Anterior cingulate cortex (tissue), 58 donors: Measurements from ENCODE around the gene PUS1.
A peak's percentile ranks its signal among the peaks of the same experiment; 100 is the strongest.

Source experiments
- DNase-seq, 58 donors: peaks; one replicate each; lab custom pipeline; 2025; lab: John Stamatoyannopoulos, UW

The PUS1 gene

GRCh38 chr12:131902332-131903241, 26.5 kb upstream of the PUS1 start:
- no peak for DNase-seq

GRCh38 chr12:131903270-131904255, 25.5 kb upstream of the PUS1 start:
- DNase-seq = no peak

- no peak for DNase-seq
Measured at GRCh38 chr12:131904346-131904745, 24.7 kb upstream of the PUS1 start.

DNA sequence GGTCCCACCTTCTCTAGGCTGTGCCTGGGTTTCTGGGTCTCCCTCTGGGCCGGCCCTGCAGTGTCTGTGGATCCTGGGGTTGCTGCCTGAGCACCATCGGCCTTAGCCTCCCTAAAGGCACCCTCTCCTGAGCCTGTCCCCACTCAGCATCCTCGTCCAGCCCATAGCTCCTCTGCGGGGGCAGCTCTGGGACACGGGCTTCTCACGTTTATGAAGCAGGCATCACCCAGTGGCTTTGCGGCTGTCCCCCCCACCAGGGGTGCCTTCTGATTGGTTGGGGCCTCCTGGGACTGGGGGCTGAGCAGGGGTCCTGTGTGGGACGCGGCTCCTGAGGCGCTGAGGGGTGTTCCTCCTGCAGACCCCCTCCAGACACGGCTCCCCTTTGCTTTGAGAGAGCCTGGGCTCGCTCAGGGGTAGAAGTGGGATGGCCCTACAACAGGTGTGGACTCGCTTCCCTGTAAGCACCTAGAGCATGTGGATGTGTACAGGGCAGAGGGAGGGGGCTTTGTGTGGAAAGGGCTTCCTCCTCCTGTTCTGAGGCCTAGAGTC, 23.9 kb upstream of the PUS1 start:
- no peak for DNase-seq

GRCh38 chr12:131905630-131906091, 23.4 kb upstream of the PUS1 start:
- no peak for DNase-seq

DNA sequence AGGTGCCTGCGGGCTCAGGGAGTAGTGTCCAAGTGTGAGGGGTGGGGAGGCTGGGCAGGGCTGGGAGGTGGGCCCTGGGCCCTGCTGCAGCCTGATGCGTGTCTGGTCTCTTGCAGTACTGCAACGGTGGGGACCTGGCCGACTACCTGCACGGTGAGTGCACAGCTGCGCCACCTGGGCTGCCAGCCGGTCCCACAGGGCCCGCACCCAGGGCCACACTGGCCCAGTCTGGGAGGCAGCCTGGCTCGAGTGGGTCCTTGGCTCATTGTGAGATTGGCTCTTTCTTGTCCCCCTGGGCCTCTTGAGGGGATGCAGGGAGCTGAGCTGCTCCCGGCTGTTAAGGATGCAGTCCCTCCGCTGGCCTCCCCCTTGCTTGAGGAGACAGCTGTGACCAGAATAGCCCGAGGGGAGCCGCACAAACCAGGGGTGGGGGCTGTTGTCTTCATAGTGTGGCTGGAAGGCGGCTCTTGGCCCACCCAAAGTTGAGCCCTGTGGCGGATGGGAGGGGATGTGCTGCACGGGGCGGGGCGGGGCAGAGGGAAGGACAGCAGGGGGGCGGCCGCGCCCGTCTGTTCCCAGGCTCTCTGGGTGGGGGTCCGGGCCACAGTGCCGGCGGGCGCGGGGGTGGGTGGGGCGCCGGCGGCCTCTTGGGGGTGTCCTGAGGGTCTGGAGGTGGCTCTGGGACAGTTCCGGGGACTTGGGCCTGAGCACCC, 21.5 kb upstream of the PUS1 start:
- no peak for DNase-seq

- DNase-seq = no peak
Measured at GRCh38 chr12:131908092-131909080, 20.7 kb upstream of the PUS1 start.

DNA sequence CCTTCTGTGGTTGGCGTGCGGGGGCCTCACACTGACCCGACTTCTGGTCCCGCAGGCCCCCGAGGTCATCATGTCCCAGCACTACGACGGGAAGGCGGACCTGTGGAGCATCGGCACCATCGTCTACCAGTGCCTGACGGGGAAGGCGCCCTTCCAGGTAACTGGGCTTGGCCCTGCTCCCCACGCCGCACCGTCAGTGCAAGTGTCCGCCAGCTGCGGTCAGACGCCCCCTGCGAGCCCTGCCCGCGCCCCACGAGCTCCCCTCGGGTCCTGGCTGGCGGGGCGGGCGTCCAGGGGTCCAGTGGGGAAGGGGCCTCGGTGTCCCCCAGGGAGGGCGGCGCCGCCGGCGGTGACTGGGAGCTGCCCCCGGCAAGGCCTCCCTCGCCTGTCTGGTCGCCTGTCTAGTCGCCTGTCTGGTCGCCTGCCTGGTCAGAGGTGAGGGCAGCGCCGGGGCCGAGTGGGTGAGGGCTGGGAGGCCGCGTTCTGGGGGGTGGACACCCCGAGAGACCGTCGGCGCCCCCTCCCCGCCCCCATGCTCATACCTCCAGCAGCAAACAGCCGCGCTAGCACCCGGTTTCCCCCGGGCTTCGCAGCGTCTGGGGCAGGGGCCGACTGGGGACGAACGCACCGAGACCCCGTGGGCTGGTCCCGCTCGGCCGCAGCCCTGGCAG, 19.9 kb upstream of the PUS1 start:
- DNase-seq = no peak

- no peak for DNase-seq
Measured at GRCh38 chr12:131909752-131910219, 19.3 kb upstream of the PUS1 start.

- DNase-seq = no peak
Measured at GRCh38 chr12:131910302-131911027, 18.6 kb upstream of the PUS1 start.

- no peak for DNase-seq
Measured at GRCh38 chr12:131911028-131911650, 17.9 kb upstream of the PUS1 start.

DNA sequence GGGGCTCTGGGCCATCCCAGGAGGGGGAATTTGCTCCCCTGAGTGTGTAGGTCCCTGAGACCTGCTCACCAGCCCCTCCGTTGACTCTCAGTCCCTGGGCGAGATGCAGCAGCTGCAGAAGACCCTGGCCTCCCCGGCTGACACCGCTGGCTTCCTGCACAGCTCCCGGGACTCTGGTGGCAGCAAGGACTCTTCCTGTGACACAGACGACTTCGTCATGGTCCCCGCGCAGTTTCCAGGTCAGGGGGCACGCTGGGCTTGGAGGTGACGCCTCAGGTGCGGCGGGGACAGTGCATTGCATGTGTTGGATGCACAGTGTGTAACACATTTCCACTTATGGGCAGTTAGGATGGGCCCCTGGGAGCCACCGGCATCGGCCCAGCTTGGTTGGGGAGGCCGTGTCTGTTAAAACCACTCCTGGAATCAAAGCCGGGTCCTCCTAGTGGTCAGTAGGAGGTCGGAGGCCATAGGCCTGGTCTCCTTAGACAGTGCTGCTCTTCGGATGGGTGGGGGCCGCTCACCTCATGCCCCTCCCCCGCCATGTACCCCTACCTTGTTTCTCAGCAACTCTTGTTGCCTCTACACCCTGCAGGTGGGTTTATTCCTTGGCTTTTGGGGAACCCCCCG, 17.1 kb upstream of the PUS1 start:
- no peak for DNase-seq

DNA sequence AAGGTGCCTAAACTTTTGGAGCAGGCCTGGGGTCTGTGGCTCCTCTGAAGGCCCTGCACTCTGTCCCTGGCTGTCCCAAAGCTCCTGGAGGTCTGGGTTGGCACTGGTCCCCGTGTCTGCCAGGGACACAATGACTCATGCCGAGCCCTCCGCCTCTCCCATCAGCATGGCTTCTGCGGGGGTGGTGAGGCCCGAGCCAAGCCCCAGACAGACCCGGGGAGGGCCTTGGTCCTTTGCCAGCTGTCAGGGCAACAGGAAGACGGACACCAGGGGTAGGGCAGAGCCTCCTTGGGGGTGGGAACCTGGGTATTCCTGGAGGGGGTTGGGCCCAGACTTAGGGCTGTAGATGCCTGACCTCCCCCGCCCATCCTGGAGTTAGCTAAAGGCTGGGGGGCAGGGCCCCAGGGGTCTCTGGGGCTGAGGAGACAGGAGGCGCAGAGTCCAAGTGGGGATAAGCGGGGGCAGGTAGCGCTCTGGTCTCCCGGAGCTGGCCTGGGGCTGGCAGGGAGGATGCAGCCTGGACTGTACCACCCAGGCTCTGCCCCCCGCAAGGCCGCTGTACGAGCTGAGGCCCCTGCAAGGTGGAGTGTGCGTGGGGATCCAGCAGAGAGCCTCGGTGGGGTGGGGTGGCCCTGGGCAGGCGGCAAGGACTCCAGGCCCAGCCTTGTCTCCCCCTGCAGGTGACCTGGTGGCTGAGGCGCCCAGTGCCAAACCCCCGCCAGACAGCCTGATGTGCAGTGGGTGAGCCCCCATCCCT, 16.4 kb upstream of the PUS1 start:
- peak in 34 of 58 donors; percentile 7 to 80 (median 34) for DNase-seq

- DNase-seq = no peak
Measured at GRCh38 chr12:131913666-131914065, 15.4 kb upstream of the PUS1 start.

DNA sequence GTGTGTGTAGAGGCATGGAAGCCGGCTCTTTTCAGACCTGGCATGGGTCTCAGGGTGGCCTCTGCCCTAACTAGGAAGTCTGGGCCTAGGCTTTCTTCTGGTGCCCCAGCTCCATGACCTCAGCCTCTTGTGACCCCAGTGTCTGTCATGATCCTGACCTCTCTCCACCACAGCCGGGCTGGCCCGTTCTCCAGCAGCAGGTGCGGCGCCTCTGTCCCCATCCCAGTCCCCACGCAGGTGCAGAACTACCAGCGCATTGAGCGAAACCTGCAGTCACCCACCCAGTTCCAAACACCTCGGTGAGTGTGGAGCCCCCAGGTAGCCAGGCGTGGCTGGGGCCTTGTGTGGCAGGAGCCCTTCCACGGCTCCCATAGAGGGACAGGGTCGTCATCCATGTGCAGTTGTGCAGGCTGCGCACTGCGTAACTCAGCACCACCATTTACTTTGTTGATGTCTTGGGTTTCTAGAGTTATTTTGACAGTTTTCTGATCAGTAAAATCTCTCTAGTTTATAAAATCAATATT, 14.8 kb upstream of the PUS1 start:
- no peak for DNase-seq
